Transverse colon (tissue), 4 donors: Measurements from ENCODE around the gene RASL12. TPM values are rescaled to one million over a fixed set of nuclear protein-coding genes. Genes with fewer than 3 reads are reported as not detected.

Source experiments
- DNase-seq: peaks from one replicate; pipeline ENCODE4 v3.0.0-alpha.2; 2019
- H3K27ac ChIP-seq, 4 donors: fragments of 200-600 bp; sonication (generic); 2 replicates each; pipeline ENCODE4 v1.5.1; 2016 to 2018; ENCODE audit warnings: inconsistent platforms in 4 of 4
- H3K27me3 ChIP-seq: fragments of 200-600 bp; sonication (generic); 2 replicates; pipeline ENCODE4 v1.5.1; 2017; ENCODE audit warnings: inconsistent platforms
- H3K36me3 ChIP-seq, 4 donors: fragments of 200-600 bp; sonication (generic); 2 replicates each; pipeline ENCODE4 v1.5.1; 2017 to 2019; ENCODE audit warnings: inconsistent platforms in 4 of 4
- H3K4me1 ChIP-seq, 4 donors: fragments of 200-600 bp; sonication (generic); 2 replicates each; pipeline ENCODE4 v1.5.1; 2017 to 2020; ENCODE audit warnings: inconsistent platforms in 4 of 4
- H3K4me3 ChIP-seq, 4 donors: fragments of 200-600 bp; sonication (generic); 1 replicate in 1 of 4; 2 replicates in 3 of 4; pipeline versions ENCODE4 v1.5.1 to v1.6.1; 2017 to 2019; ENCODE audit warnings: inconsistent platforms in 4 of 4
- H3K9me3 ChIP-seq, 2 donors: fragments of 200-600 bp; sonication (generic); 2 replicates each; pipeline ENCODE4 v1.5.1; 2017 to 2019; ENCODE audit warnings: inconsistent platforms in 2 of 2
- CTCF ChIP-seq, 5 experiments: fragments of 200-600 bp in 3 of 5; fragments of 450-650 bp in 2 of 5; sonication (generic) in 3 of 5; IDR thresholded peaks; 1 replicate in 2 of 5; 2 replicates in 3 of 5; pipeline ENCODE4 v1.5.1; 2016 to 2017; ENCODE audit warnings: antibody characterized with exemption in 5 of 5, inconsistent platforms in 3 of 5, mild to moderate bottlenecking in 2 of 5, moderate library complexity in 1 of 5
- EP300 ChIP-seq: sonication (generic); formaldehyde crosslinking; IDR thresholded peaks from one replicate; pipeline ENCODE4 v1.6.1; 2017; ENCODE audit warnings: antibody characterized with exemption, low read depth
- POLR2A ChIP-seq: fragments of 450-650 bp; IDR thresholded peaks from one replicate; pipeline ENCODE4 v1.6.1; 2016; ENCODE audit warnings: antibody characterized with exemption, mild to moderate bottlenecking, moderate library complexity
- POLR2AphosphoS5 ChIP-seq, 3 donors: sonication (generic); formaldehyde crosslinking; IDR thresholded peaks; one replicate each; pipeline ENCODE4 v1.6.1; 2016; ENCODE audit warnings: antibody characterized with exemption in 3 of 3
- WGBS, 2 donors: methylation state at CpG; one replicate each; pipeline ENCODE4 v1.1.5; 2018; ENCODE audit warnings: low coverage in 1 of 2; 5-methylcytosine and 5-hydroxymethylcytosine counted together
- in situ Hi-C, 4 donors: fragments of 200-750 bp; cut with MboI; loops; one replicate each; pipeline versions ENCODE4 v1.15.0 to v1.15.1; 2017; ENCODE audit warnings: low sequenced_read_pairs in 3 of 4, low pct_ligation_motif_present in 1 of 4, low pct_unique_long_range_greater_than_20kb in 1 of 4
- intact Hi-C: fragments of 100-400 bp; cut with DNase I; formaldehyde crosslinking; loops from one replicate; pipeline ENCODE4 v1.15.1; 2023; ENCODE audit warnings: low total_unique reads
- total RNA-seq, 4 donors: library from RNA; depleted of rRNA; stranded (reverse); fragments of >200 nt; gene quantifications; one replicate each; pipeline ENCODE4 v1.1.0, GENCODE V29; 2016

Gene RASL12
- total RNA-seq, 4 donors from 2014 or later: 13.9 to 46.8 (median 16.4) TPM

GRCh38 chr15:65071381-65071811, 3.6 kb upstream of the RASL12 start:
- intact Hi-C loops (no loop called here), in situ Hi-C loops (no loop called here)
- TF ChIP-seq POLR2A (no peak), EP300 (no peak)
- peaks cover 13% of the 10 kb centered on the region for H3K27me3 ChIP-seq
- peak; percentile 31 for DNase-seq
- no peaks in the 10 kb centered on the region for H3K36me3 ChIP-seq
- no peak overlapping the region for H3K4me3 ChIP-seq
- H3K9me3 ChIP-seq: no peaks in the 10 kb centered on the region
- H3K27ac ChIP-seq: peak overlapping the region; percentile 68 to 90 (median 86)
- peaks cover 3 to 42% (median 31%) of the 10 kb centered on the region in 4 donors for H3K4me1 ChIP-seq
- WGBS, 2 donors: 56% methylated on average over 5 of the region's 5 CpGs; no CpG with 5 or more reads in 1 of the 2 donors

GRCh38 chr15:65069779-65070546, 2.2 kb upstream of the RASL12 start:
- WGBS, 2 donors: 66 to 73% methylated on average over 4 to 5 of the region's 5 CpGs
- peak overlapping the region; percentile 68 to 90 (median 86) for H3K27ac ChIP-seq

GRCh38 chr15:65069179-65069578, 1.4 kb upstream of the RASL12 start:
- Histone ChIP-seq H3K4me3 (no peak overlapping the region), H3K27ac (peak overlapping the region; percentile 85 to 90 (median 86)), H3K4me1 (peaks cover 3 to 42% (median 31%) of the 10 kb centered on the region in 4 donors), H3K27me3 (peaks cover 18% of the 10 kb centered on the region), H3K9me3 (no peaks in the 10 kb centered on the region), H3K36me3 (no peaks in the 10 kb centered on the region)
- peak; percentile 50 for DNase-seq
- intact Hi-C loops (no loop called here), in situ Hi-C loops (no loop called here)
- WGBS, 2 donors: 50 to 60% methylated on average over 1 of the region's 1 CpG
- TF ChIP-seq POLR2A (no peak), EP300 (no peak), POLR2AphosphoS5 (IDR thresholded peaks at IDR 0.05) (peak in 2 of 3 donors; percentile 47 to 66), CTCF (IDR thresholded peaks at IDR 0.05) (no peak)

More at GRCh38 chr15:65069779-65070546, 2.2 kb upstream of the RASL12 start:
- intact Hi-C loops: no loop called here
- H3K4me1 ChIP-seq: peaks cover 3 to 42% (median 31%) of the 10 kb centered on the region in 4 donors
- no peak for DNase-seq
- H3K4me3 ChIP-seq: no peak overlapping the region
- TF ChIP-seq POLR2AphosphoS5 (IDR thresholded peaks at IDR 0.05): no peak
- TF ChIP-seq POLR2A: no peak
- no peak for TF ChIP-seq CTCF (IDR thresholded peaks at IDR 0.05)
- in situ Hi-C loops: no loop called here
- H3K9me3 ChIP-seq: no peaks in the 10 kb centered on the region
- no peaks in the 10 kb centered on the region for H3K36me3 ChIP-seq
- peaks cover 18% of the 10 kb centered on the region for H3K27me3 ChIP-seq

GRCh38 chr15:65068403-65068788, 605 bp upstream of the RASL12 start:
- Histone ChIP-seq H3K4me3 (peak overlapping the region in 2 of 4 donors; percentile 42 to 43), H3K27ac (peak overlapping the region; percentile 85 to 90 (median 86))

More at GRCh38 chr15:65068403-65068788, 605 bp upstream of the RASL12 start:
- TF ChIP-seq EP300: no peak
- TF ChIP-seq POLR2AphosphoS5 (IDR thresholded peaks at IDR 0.05): no peak
- TF ChIP-seq CTCF (IDR thresholded peaks at IDR 0.05): no peak
- TF ChIP-seq POLR2A: no peak
- no peaks in the 10 kb centered on the region for H3K9me3 ChIP-seq
- H3K27me3 ChIP-seq: peaks cover 18% of the 10 kb centered on the region
- H3K36me3 ChIP-seq: no peaks in the 10 kb centered on the region
- H3K4me1 ChIP-seq: peaks cover 3 to 46% (median 31%) of the 10 kb centered on the region in 4 donors
- intact Hi-C loops (no loop called here), in situ Hi-C loops (no loop called here)
- DNase-seq: no peak
- 79% methylated on average over 3 of the region's 3 CpGs; no CpG with 5 or more reads in 1 of the 2 donors for WGBS, 2 donors
